Measurements from ENCODE around the gene RBBP6. TPM values are rescaled to one million over a fixed set of nuclear protein-coding genes. Genes with fewer than 3 reads are reported as not detected.
"Not testable (repeated sequence)": the region's sequence is repeated elsewhere in the genome, so short reads cannot be mapped to it uniquely, and the experiment has no call there.

RBBP6 gene, protein sequence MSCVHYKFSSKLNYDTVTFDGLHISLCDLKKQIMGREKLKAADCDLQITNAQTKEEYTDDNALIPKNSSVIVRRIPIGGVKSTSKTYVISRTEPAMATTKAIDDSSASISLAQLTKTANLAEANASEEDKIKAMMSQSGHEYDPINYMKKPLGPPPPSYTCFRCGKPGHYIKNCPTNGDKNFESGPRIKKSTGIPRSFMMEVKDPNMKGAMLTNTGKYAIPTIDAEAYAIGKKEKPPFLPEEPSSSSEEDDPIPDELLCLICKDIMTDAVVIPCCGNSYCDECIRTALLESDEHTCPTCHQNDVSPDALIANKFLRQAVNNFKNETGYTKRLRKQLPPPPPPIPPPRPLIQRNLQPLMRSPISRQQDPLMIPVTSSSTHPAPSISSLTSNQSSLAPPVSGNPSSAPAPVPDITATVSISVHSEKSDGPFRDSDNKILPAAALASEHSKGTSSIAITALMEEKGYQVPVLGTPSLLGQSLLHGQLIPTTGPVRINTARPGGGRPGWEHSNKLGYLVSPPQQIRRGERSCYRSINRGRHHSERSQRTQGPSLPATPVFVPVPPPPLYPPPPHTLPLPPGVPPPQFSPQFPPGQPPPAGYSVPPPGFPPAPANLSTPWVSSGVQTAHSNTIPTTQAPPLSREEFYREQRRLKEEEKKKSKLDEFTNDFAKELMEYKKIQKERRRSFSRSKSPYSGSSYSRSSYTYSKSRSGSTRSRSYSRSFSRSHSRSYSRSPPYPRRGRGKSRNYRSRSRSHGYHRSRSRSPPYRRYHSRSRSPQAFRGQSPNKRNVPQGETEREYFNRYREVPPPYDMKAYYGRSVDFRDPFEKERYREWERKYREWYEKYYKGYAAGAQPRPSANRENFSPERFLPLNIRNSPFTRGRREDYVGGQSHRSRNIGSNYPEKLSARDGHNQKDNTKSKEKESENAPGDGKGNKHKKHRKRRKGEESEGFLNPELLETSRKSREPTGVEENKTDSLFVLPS (N-terminal part only)
- polyA plus RNA-seq (2013, experiment 1 of 4) = 90.8 TPM
- polyA plus RNA-seq (2013, experiment 2 of 4) = 89.7 TPM
- 78.1 TPM for polyA plus RNA-seq (2013, experiment 3 of 4)
- polyA plus RNA-seq (2013, experiment 4 of 4) = 90.2 TPM

DNA sequence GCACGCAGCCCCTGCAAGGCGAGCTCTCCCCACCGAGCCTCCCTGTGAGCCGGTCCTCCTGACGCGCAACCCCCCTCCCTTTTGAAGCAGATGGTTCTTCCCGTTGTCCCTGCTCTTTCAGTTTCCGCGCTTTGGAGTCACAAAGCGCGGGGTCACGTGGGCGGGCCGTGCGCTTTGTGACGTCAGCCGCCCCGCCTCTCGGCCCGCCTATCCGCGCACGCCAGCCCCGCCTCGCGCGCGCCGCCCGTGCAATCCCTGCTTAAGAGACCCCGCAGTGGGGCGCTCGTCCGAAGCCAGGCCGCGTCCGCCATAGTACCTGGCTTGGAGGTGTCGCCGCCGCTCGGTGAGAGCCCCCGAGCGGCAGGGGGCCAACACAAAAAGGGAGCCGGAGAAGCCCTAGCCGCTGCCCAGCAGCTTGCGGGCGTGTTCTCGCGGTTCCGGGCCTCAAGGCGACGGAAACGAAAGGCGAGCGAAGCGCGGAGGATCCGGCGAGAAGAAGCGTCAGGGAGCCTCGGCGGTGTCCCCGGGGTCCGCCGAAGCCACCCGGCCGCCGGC is at the start of gene RBBP6:
Gene RBBP6 (plus strand): TSS at position 272 of the 555 bp plus-strand sequence. CDS start 1,061 bp downstream, outside the sequence.
- H3K4me3 ChIP-seq (ENCODE audit: insufficient read depth, low read depth, low read length) = peak within 1 kb of the TSS; percentile 89
- no peaks in the 10 kb centered on the region for H3K27me3 ChIP-seq (ENCODE audit: control insufficient read depth, insufficient read depth, low read length, poor library complexity, severe bottlenecking)
- H3K36me3 ChIP-seq (ENCODE audit: control insufficient read depth, insufficient read depth, low read length) = no peaks in the 10 kb centered on the region
- H3K27ac ChIP-seq (ENCODE audit: insufficient read depth, low read depth, low read length, poor library complexity, severe bottlenecking) = peak within 1 kb of the TSS; percentile 94
- no peaks in the 10 kb centered on the region for H3K9me3 ChIP-seq (ENCODE audit: control insufficient read depth, low read length)
- H3K4me1 ChIP-seq (ENCODE audit: control insufficient read depth, insufficient read depth, low read length) = peaks cover 10% of the 10 kb centered on the region
- WGBS, 2 experiments = 0% methylated on average over 68 of the region's 68 CpGs

DNA sequence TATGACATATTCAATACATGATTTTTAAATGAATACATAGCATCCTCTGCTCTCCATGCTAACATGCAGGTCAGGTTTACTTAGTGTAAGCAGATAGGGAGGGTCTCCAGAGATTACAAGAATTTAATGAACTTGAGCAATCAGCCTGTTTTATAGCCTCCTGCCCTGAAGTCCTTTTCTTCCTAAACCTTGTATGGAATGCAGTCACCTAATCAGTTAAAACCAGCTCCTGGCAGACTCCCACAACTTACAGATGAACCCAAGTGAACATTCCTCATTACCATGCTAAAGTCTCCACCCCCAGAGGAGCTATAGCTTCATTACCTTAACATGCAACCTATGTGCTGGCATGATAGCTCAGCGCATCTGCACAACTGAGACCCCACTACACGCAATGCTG is 48.5 kb upstream of the RBBP6 start:
- no peak overlapping the region for H3K27ac ChIP-seq (ENCODE audit: insufficient read depth, low read depth, low read length, poor library complexity, severe bottlenecking)
- H3K9me3 ChIP-seq (ENCODE audit: control insufficient read depth, low read length) = no peaks in the 10 kb centered on the region
- WGBS, 2 experiments = 92% methylated on average over 2 of the region's 2 CpGs
- H3K36me3 ChIP-seq (ENCODE audit: control insufficient read depth, insufficient read depth, low read length) = no peaks in the 10 kb centered on the region
- H3K4me3 ChIP-seq (ENCODE audit: insufficient read depth, low read depth, low read length) = no peak overlapping the region
- no peaks in the 10 kb centered on the region for H3K4me1 ChIP-seq (ENCODE audit: control insufficient read depth, insufficient read depth, low read length)
- peaks cover 18% of the 10 kb centered on the region for H3K27me3 ChIP-seq (ENCODE audit: control insufficient read depth, insufficient read depth, low read length, poor library complexity, severe bottlenecking)

DNA sequence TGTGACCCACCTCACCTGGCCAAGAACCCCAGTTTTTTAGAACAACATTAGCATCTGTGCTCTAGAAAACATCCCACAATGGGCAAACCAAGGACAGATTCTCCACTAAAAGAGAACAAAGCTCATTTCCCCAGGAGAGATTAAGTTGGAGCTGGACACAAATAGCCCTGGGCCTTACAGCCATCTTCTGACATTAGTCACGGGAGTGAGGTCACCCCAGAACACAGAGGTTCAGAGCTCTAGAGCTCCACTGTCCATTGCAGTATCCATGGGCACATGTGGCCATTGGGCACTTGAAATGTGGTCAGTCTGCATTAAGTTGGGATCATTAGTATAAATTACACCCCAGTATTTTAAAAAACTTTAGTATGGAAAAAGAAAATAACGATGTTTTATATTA is 47.6 kb upstream of the RBBP6 start:
- Histone ChIP-seq H3K4me1 (ENCODE audit: control insufficient read depth, insufficient read depth, low read length) (peaks cover 2% of the 10 kb centered on the region), H3K27me3 (ENCODE audit: control insufficient read depth, insufficient read depth, low read length, poor library complexity, severe bottlenecking) (peaks cover 12% of the 10 kb centered on the region)
- 79 to 96% methylated on average over 1 to 2 of the region's 2 CpGs for WGBS, 2 experiments

DNA sequence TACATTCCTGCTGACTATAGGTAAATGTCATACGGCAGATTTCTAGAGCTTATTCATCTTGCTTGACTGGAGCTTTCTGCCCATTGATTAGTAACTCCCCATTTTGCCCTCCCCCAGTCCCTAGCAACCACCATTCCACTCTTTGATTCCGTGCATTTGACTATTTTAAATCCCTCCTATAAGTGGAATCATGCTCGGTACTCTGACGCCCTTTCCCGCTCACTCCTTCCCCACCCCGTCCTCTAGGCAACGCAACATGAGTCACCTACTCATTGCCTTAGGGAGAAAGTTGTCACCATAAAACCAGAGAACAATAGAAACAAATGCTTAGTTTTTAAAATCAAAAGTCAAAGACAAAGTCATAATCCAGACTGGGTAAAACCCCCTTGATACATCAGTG is 45.5 kb upstream of the RBBP6 start:
- peaks cover 13% of the 10 kb centered on the region for H3K4me1 ChIP-seq (ENCODE audit: control insufficient read depth, insufficient read depth, low read length)
- H3K27ac ChIP-seq (ENCODE audit: insufficient read depth, low read depth, low read length, poor library complexity, severe bottlenecking) = no peak overlapping the region
- peaks cover 6% of the 10 kb centered on the region for H3K27me3 ChIP-seq (ENCODE audit: control insufficient read depth, insufficient read depth, low read length, poor library complexity, severe bottlenecking)
- no peaks in the 10 kb centered on the region for H3K36me3 ChIP-seq (ENCODE audit: control insufficient read depth, insufficient read depth, low read length)
- H3K4me3 ChIP-seq (ENCODE audit: insufficient read depth, low read depth, low read length) = no peak overlapping the region
- 85 to 91% methylated on average over 7 of the region's 7 CpGs for WGBS, 2 experiments
- H3K9me3 ChIP-seq (ENCODE audit: control insufficient read depth, low read length) = no peaks in the 10 kb centered on the region

More for the DNA sequence above, 47.6 kb upstream of the RBBP6 start:
- H3K9me3 ChIP-seq (ENCODE audit: control insufficient read depth, low read length) = no peaks in the 10 kb centered on the region
- no peaks in the 10 kb centered on the region for H3K36me3 ChIP-seq (ENCODE audit: control insufficient read depth, insufficient read depth, low read length)
- H3K27ac ChIP-seq (ENCODE audit: insufficient read depth, low read depth, low read length, poor library complexity, severe bottlenecking) = no peak overlapping the region
- no peak overlapping the region for H3K4me3 ChIP-seq (ENCODE audit: insufficient read depth, low read depth, low read length)

DNA sequence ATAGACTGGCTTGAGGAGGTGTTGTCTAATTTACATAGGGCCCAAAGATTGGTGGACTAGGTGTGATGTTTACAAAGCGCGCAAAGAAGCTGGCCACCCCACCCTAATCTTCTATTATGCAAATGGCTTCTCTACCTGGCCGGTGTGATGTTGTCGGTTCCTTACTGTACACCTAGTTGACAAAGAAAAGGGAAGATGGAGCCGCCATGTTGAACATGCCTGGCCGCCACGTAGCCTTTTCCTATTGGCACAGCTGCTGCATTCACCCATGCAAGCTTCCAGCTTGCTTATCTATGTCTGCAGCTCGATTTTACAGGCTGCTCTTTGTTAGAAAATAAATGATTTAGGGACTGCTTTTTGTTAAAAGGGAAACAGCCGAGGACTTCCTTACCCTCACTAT is 44.2 kb upstream of the RBBP6 start:
- WGBS, 2 experiments = 92 to 94% methylated on average over 7 to 9 of the region's 9 CpGs
- not testable (repeated sequence) for H3K27ac ChIP-seq (ENCODE audit: insufficient read depth, low read depth, low read length, poor library complexity, severe bottlenecking); H3K27me3 ChIP-seq (ENCODE audit: control insufficient read depth, insufficient read depth, low read length, poor library complexity, severe bottlenecking); H3K36me3 ChIP-seq (ENCODE audit: control insufficient read depth, insufficient read depth, low read length); H3K9me3 ChIP-seq (ENCODE audit: control insufficient read depth, low read length); H3K4me3 ChIP-seq (ENCODE audit: insufficient read depth, low read depth, low read length)
- H3K4me1 ChIP-seq (ENCODE audit: control insufficient read depth, insufficient read depth, low read length) = peaks cover 13% of the 10 kb centered on the region

DNA sequence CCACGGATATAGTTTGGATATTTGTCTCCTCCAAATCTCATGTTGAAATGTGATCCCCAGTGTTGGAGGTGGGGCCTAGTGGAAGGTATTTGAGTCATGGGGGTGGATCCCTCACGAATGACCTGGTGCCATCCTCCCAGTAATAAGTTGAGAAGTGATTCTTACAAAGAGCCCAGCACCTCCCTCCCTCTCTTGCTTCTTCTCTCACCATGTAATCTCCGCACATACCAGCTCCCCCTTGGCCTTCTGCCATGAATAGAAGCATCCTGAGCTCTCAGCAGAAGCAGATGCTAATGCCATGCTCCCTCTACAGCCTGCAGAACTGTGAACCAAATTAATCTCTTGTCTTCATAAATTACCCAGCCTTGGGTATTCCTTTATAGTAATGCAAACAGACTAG is 41.9 kb upstream of the RBBP6 start:
- 18 to 40% methylated on average over 2 to 3 of the region's 3 CpGs for WGBS, 2 experiments
- Histone ChIP-seq H3K36me3 (ENCODE audit: control insufficient read depth, insufficient read depth, low read length) (no peaks in the 10 kb centered on the region), H3K27me3 (ENCODE audit: control insufficient read depth, insufficient read depth, low read length, poor library complexity, severe bottlenecking) (no peaks in the 10 kb centered on the region), H3K4me3 (ENCODE audit: insufficient read depth, low read depth, low read length) (no peak overlapping the region), H3K4me1 (ENCODE audit: control insufficient read depth, insufficient read depth, low read length) (peaks cover 13% of the 10 kb centered on the region), H3K9me3 (ENCODE audit: control insufficient read depth, low read length) (no peaks in the 10 kb centered on the region), H3K27ac (ENCODE audit: insufficient read depth, low read depth, low read length, poor library complexity, severe bottlenecking) (no peak overlapping the region)

DNA sequence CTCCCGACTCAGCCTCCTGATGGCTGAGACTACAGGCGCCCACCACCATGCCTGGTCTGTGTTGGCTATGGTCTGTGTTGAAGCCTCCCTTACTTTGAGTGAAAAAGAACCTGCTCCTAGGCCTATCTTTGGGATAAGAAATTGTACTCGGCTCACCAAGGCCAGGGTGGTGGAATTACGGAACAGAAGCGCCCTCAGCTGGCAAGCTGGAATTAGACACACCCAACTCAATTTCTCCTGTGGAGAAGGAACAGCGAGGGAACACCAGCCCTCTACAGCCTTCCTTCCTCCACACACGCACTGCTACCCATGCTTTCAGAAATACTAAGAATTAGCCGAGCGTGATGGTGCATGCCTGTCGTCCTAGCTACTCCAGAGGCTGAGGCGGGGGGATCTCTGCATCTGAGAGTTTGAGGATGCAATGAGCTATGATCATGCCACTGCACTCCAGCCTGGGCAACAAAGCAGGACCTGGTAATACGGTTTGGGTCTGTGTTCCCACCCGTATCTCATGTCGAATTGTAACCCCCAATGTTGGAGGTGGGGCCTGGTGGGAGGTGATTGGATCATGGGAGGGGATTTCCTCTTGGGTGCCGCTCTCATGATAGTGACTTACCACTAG is 40.1 kb upstream of the RBBP6 start:
- H3K27ac ChIP-seq (ENCODE audit: insufficient read depth, low read depth, low read length, poor library complexity, severe bottlenecking) = no peak overlapping the region
- H3K4me1 ChIP-seq (ENCODE audit: control insufficient read depth, insufficient read depth, low read length) = peaks cover 13% of the 10 kb centered on the region
- 32 to 34% methylated on average over 15 of the region's 15 CpGs for WGBS, 2 experiments
- no peak overlapping the region for H3K4me3 ChIP-seq (ENCODE audit: insufficient read depth, low read depth, low read length)
- H3K27me3 ChIP-seq (ENCODE audit: control insufficient read depth, insufficient read depth, low read length, poor library complexity, severe bottlenecking) = no peaks in the 10 kb centered on the region
- no peaks in the 10 kb centered on the region for H3K36me3 ChIP-seq (ENCODE audit: control insufficient read depth, insufficient read depth, low read length)
- no peaks in the 10 kb centered on the region for H3K9me3 ChIP-seq (ENCODE audit: control insufficient read depth, low read length)

DNA sequence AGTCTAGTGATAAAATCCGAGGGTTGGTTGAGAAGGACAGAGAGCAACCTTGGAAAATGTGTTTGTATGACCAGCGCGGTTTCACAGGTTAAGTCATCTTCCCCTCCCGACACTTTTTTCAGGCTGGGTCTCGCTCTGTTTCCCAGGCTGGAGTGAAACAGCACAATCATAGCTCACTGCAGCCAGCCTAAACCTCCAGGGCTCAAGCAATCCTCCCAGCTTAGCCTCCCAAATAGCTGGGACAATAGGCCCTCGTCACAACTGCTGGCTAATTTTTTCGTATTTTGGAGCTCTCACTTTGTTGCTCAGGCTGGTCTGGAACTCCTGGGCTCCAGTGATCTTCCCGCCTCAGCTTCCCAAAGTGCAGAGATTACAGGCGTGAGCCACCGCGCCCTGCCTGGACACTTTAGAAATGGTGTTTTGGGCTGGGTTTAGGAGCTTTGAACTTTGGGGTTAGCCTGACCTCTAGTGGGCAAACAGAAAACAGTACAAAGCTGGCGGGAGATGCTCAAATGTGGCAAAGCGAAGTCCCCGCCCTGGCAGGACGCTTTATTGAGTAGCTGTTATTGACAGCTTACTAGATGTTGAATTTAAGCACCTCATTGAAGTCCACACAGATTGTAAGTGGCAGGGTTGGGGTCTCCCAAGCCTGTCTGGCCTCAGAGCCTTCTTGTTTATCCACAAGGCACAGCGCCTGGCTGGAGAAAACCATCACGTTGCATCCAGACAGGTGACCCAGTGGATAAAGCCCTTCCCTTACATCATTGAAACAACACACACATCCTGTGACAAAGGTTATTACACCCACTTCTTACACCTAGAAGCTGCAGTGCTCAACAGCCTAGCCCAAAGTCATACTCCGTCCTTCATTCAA is 34.7 kb upstream of the RBBP6 start:
- WGBS, 2 experiments = 51% methylated on average over 18 of the region's 18 CpGs
- peaks cover 4% of the 10 kb centered on the region for H3K27me3 ChIP-seq (ENCODE audit: control insufficient read depth, insufficient read depth, low read length, poor library complexity, severe bottlenecking)

DNA sequence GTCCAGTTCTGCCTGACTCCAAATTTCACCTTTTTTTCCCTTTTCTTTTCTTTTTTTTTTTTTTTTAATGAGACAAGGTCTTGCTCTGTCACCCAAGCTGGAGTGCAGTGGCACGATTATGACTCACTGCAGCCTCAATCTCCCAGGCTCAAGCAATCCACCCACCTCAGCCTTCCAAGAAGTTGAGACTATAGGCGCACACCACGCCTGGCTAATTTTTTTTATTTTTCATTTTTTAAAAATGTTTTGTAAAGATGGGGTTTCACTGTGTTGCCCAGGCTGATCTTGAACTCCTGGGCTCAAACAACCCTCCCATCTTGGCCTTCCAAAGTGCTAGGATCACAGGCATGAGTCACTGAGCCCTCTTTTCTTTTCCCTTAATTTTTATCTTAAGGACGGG is 33.4 kb upstream of the RBBP6 start:
- Histone ChIP-seq H3K36me3 (ENCODE audit: control insufficient read depth, insufficient read depth, low read length) (no peaks in the 10 kb centered on the region), H3K9me3 (ENCODE audit: control insufficient read depth, low read length) (no peaks in the 10 kb centered on the region), H3K27me3 (ENCODE audit: control insufficient read depth, insufficient read depth, low read length, poor library complexity, severe bottlenecking) (peaks cover 4% of the 10 kb centered on the region), H3K4me1 (ENCODE audit: control insufficient read depth, insufficient read depth, low read length) (no peaks in the 10 kb centered on the region), H3K27ac (ENCODE audit: insufficient read depth, low read depth, low read length, poor library complexity, severe bottlenecking) (no peak overlapping the region), H3K4me3 (ENCODE audit: insufficient read depth, low read depth, low read length) (no peak overlapping the region)
- whole genome bisulfite sequencing, 2 experiments = 91 to 93% methylated on average over 2 to 3 of the region's 4 CpGs

More for the DNA sequence above, 34.7 kb upstream of the RBBP6 start:
- H3K36me3 ChIP-seq (ENCODE audit: control insufficient read depth, insufficient read depth, low read length) = no peaks in the 10 kb centered on the region
- H3K4me1 ChIP-seq (ENCODE audit: control insufficient read depth, insufficient read depth, low read length) = no peaks in the 10 kb centered on the region
- no peak overlapping the region for H3K27ac ChIP-seq (ENCODE audit: insufficient read depth, low read depth, low read length, poor library complexity, severe bottlenecking)
- no peaks in the 10 kb centered on the region for H3K9me3 ChIP-seq (ENCODE audit: control insufficient read depth, low read length)
- no peak overlapping the region for H3K4me3 ChIP-seq (ENCODE audit: insufficient read depth, low read depth, low read length)

Measured in ectodermal cell (in vitro differentiated cells).